Measurements from ENCODE around the gene EPB41L4A.

Gene EPB41L4A

DNA sequence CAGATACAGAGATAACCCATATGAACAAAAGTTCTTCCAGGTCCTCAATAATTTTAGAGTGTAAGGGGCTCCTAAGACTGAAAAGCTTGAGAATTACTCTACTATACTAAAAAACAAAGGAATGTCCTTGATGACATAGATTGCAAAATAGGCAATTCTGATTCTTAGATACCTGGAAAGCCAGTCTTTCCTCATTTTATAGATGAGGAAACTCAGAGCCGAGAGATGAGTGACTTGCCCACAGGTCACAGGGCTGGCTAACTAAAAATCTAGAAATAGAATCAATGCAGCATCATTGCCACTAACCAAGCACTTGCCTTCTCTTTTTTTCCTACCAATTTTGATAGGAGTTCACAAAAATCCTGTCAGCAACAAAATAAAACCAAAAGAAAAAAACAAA is 101.2 kb downstream of the EPB41L4A start:
- H3K27ac ChIP-seq (ENCODE audit: insufficient read depth, low read depth, low read length, poor library complexity, severe bottlenecking) = no peak overlapping the region
- H3K27me3 ChIP-seq (ENCODE audit: control insufficient read depth, insufficient read depth, low read length, poor library complexity, severe bottlenecking) = no peaks in the 10 kb centered on the region
- H3K9me3 ChIP-seq (ENCODE audit: control insufficient read depth, low read length) = no peaks in the 10 kb centered on the region
- no peaks in the 10 kb centered on the region for H3K36me3 ChIP-seq (ENCODE audit: control insufficient read depth, insufficient read depth, low read length)
- WGBS, 2 experiments = 91 to 96% methylated on average over 1 of the region's 1 CpG
- H3K4me1 ChIP-seq (ENCODE audit: control insufficient read depth, insufficient read depth, low read length) = no peaks in the 10 kb centered on the region
- H3K4me3 ChIP-seq (ENCODE audit: insufficient read depth, low read depth, low read length) = no peak overlapping the region

DNA sequence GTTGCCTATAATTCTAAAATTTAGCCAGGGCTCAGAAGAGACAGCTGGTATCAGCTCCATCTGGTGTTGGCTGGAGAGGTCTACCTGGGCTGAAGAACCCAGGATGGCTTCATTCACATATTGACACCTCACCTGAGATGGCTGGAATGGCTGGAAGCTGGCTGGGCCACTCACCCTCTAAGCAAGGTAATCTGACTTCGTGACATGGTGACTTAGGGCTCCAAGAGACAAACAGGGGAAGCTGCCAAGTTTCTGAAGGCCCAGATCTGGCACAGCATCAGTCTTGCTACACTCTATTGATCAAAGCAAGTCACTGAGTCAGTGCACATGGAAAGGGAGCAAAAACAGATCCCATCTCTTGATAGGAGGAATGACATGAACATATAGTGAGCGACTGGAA is 102.3 kb downstream of the EPB41L4A start:
- Histone ChIP-seq H3K4me3 (ENCODE audit: insufficient read depth, low read depth, low read length) (no peak overlapping the region), H3K36me3 (ENCODE audit: control insufficient read depth, insufficient read depth, low read length) (no peaks in the 10 kb centered on the region), H3K27ac (ENCODE audit: insufficient read depth, low read depth, low read length, poor library complexity, severe bottlenecking) (no peak overlapping the region), H3K4me1 (ENCODE audit: control insufficient read depth, insufficient read depth, low read length) (no peaks in the 10 kb centered on the region), H3K27me3 (ENCODE audit: control insufficient read depth, insufficient read depth, low read length, poor library complexity, severe bottlenecking) (no peaks in the 10 kb centered on the region), H3K9me3 (ENCODE audit: control insufficient read depth, low read length) (no peaks in the 10 kb centered on the region)
- 86 to 93% methylated on average over 2 of the region's 2 CpGs for WGBS, 2 experiments

DNA sequence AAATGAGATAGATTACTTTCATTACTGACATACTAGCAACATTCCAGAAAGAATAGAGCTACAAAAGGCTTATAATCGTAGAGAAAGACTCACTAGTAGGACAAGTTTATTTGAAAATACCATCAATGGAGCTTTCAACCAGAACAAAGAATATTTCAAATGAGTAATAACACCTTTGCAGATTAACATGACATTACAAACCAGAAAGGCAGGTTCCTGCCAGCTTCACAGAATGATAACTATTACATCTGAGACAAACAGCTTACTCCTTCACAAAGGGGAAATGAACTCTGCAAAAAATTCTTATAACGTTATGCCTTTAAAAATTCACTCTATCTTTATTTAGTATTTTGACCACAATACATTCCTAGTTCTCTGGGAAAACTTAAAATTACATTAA is 103.1 kb downstream of the EPB41L4A start:
- no peaks in the 10 kb centered on the region for H3K9me3 ChIP-seq (ENCODE audit: control insufficient read depth, low read length)
- H3K4me3 ChIP-seq (ENCODE audit: insufficient read depth, low read depth, low read length) = no peak overlapping the region
- 93 to 97% methylated on average over 2 of the region's 2 CpGs for WGBS, 2 experiments
- H3K36me3 ChIP-seq (ENCODE audit: control insufficient read depth, insufficient read depth, low read length) = no peaks in the 10 kb centered on the region
- no peaks in the 10 kb centered on the region for H3K27me3 ChIP-seq (ENCODE audit: control insufficient read depth, insufficient read depth, low read length, poor library complexity, severe bottlenecking)
- no peaks in the 10 kb centered on the region for H3K4me1 ChIP-seq (ENCODE audit: control insufficient read depth, insufficient read depth, low read length)
- no peak overlapping the region for H3K27ac ChIP-seq (ENCODE audit: insufficient read depth, low read depth, low read length, poor library complexity, severe bottlenecking)

DNA sequence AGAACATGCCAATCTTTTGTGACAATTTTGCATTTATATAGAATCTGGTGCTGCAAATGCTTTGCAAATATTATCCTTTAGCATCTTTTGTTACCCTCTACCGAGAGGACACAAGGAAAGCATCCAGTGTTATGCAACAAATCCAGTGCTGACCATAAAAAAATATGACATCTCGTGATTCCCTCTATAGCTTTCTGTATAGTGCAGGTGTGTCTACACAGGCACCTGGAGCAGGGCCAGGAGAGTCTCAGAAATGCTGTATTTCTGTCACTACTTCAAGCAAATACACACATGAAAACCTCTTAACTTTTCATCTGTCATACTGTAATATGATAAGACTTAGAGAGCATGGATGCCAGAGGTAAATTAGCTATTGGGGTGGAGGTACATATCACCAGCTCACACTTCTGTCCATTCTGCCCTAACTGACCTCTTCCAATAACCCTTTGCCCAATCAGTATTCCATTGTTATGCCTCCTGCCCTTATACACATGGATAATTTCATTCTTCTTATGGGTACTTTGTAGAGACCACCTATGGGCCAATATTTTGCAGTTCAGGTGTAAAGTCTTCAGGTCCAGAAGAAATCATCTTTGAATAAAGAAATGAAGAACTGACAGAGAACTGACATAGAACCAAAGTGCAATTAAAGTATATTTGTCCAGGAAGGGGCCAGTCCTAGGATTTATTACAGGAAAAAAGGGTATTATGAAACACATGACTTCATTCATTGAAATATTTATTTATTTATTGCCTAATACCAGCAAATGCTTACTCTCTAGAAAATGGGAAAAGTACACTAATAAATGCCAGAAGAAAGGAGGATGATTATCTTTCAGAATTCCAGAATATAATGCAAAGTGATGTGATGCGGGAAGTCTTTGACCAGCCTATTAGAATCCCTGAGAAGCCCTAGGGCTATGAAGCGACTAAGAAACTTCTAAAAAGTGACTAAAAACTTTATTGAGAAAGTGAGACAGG is 106.5 kb downstream of the EPB41L4A start:
- H3K27ac ChIP-seq (ENCODE audit: insufficient read depth, low read depth, low read length, poor library complexity, severe bottlenecking) = no peak overlapping the region
- no peaks in the 10 kb centered on the region for H3K9me3 ChIP-seq (ENCODE audit: control insufficient read depth, low read length)
- H3K36me3 ChIP-seq (ENCODE audit: control insufficient read depth, insufficient read depth, low read length) = no peaks in the 10 kb centered on the region
- no peak overlapping the region for H3K4me3 ChIP-seq (ENCODE audit: insufficient read depth, low read depth, low read length)
- 95 to 96% methylated on average over 4 of the region's 4 CpGs for WGBS, 2 experiments
- H3K4me1 ChIP-seq (ENCODE audit: control insufficient read depth, insufficient read depth, low read length) = no peaks in the 10 kb centered on the region
- H3K27me3 ChIP-seq (ENCODE audit: control insufficient read depth, insufficient read depth, low read length, poor library complexity, severe bottlenecking) = no peaks in the 10 kb centered on the region

DNA sequence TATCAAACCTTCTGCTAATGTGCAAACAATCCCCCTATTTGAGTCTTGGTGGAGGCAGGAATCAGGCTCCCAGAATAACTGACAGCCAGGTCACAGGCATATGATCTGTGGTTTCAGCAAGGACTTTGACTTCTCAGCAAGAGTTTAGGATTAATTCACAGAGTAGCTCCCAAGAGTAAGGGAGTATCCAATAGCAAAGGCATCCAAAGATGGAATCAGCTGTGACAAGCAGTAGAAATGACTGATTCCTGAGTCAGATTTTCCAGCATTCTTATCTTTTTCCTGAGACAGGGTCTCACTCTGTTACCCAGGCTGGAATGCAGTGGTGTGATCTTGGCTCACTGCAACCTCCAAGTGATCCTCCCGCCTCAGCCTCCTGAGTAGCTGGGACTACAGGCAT is 108.3 kb downstream of the EPB41L4A start:
- Histone ChIP-seq H3K27me3 (ENCODE audit: control insufficient read depth, insufficient read depth, low read length, poor library complexity, severe bottlenecking) (no peaks in the 10 kb centered on the region), H3K9me3 (ENCODE audit: control insufficient read depth, low read length) (no peaks in the 10 kb centered on the region), H3K4me1 (ENCODE audit: control insufficient read depth, insufficient read depth, low read length) (no peaks in the 10 kb centered on the region), H3K27ac (ENCODE audit: insufficient read depth, low read depth, low read length, poor library complexity, severe bottlenecking) (no peak overlapping the region), H3K36me3 (ENCODE audit: control insufficient read depth, insufficient read depth, low read length) (no peaks in the 10 kb centered on the region), H3K4me3 (ENCODE audit: insufficient read depth, low read depth, low read length) (no peak overlapping the region)
- WGBS, 2 experiments = 91% methylated on average over 1 of the region's 1 CpG

DNA sequence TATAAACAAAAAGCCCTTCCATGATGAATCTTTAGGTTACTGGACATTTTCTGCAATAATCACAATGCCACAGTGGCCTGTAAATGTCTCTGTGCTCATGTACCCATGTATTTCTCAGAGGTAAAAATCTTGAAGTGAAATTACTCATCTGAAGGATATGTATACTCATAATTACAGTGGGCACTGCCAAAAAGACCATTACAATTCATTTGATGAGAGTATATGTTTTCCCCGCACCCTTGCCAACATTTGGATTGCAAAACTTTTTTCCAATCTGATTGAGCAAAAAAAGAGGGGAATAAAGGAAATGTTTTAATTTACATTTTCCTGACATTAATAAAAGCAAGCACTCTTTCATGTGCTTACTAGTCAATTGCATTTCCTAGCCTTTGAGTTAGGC is 110.5 kb downstream of the EPB41L4A start:
- Histone ChIP-seq H3K4me1 (ENCODE audit: control insufficient read depth, insufficient read depth, low read length) (no peaks in the 10 kb centered on the region), H3K36me3 (ENCODE audit: control insufficient read depth, insufficient read depth, low read length) (no peaks in the 10 kb centered on the region), H3K4me3 (ENCODE audit: insufficient read depth, low read depth, low read length) (no peak overlapping the region), H3K27ac (ENCODE audit: insufficient read depth, low read depth, low read length, poor library complexity, severe bottlenecking) (no peak overlapping the region), H3K27me3 (ENCODE audit: control insufficient read depth, insufficient read depth, low read length, poor library complexity, severe bottlenecking) (no peaks in the 10 kb centered on the region), H3K9me3 (ENCODE audit: control insufficient read depth, low read length) (no peaks in the 10 kb centered on the region)
- 100% methylated on average over 1 of the region's 1 CpG; no CpG with 5 or more reads in 1 of the 2 experiments for WGBS, 2 experiments

DNA sequence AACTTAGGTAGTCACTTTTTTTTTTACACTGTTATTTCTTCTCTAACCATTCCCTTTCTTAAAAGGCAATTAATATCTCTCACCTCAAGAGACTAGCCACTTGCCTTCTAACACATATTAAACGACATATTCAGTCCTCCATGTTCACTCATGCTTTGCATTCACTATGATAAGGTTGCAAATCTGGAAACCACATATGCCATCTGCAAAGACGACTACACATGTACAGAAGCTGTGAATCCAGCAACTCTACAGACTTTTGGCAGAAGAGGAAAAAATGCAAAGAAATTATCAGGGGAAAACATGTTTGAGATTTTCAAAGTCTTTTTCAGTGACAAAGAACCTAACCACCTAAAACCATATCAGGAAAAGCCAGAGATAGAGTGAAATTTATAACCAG is 112.1 kb downstream of the EPB41L4A start:
- Histone ChIP-seq H3K4me3 (ENCODE audit: insufficient read depth, low read depth, low read length) (no peak overlapping the region), H3K27ac (ENCODE audit: insufficient read depth, low read depth, low read length, poor library complexity, severe bottlenecking) (no peak overlapping the region), H3K9me3 (ENCODE audit: control insufficient read depth, low read length) (no peaks in the 10 kb centered on the region), H3K4me1 (ENCODE audit: control insufficient read depth, insufficient read depth, low read length) (no peaks in the 10 kb centered on the region), H3K27me3 (ENCODE audit: control insufficient read depth, insufficient read depth, low read length, poor library complexity, severe bottlenecking) (no peaks in the 10 kb centered on the region), H3K36me3 (ENCODE audit: control insufficient read depth, insufficient read depth, low read length) (no peaks in the 10 kb centered on the region)
- 87 to 94% methylated on average over 2 of the region's 2 CpGs for WGBS, 2 experiments

DNA sequence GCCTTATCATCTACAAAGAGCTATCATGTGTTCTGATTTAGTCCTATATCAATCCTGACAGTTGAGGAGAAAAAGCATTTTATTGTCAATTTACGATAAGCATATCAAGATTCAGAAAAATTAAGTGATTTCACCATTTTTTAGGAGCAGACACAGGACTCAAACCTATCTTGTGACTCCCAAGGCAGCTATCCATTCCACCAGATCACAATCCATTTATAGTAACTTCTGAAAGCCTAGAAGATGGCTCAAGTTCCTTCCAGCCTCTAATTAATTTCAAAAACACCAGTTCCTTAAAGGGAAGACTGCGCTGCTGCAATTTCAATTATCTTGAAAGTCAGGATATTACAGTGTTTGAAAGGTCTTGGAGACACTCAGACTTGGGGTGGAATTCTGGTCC is 114.3 kb downstream of the EPB41L4A start:
- no peaks in the 10 kb centered on the region for H3K4me1 ChIP-seq (ENCODE audit: control insufficient read depth, insufficient read depth, low read length)
- no peak overlapping the region for H3K4me3 ChIP-seq (ENCODE audit: insufficient read depth, low read depth, low read length)
- H3K27me3 ChIP-seq (ENCODE audit: control insufficient read depth, insufficient read depth, low read length, poor library complexity, severe bottlenecking) = no peaks in the 10 kb centered on the region
- H3K9me3 ChIP-seq (ENCODE audit: control insufficient read depth, low read length) = no peaks in the 10 kb centered on the region
- no peak overlapping the region for H3K27ac ChIP-seq (ENCODE audit: insufficient read depth, low read depth, low read length, poor library complexity, severe bottlenecking)
- no peaks in the 10 kb centered on the region for H3K36me3 ChIP-seq (ENCODE audit: control insufficient read depth, insufficient read depth, low read length)
- WGBS, 2 experiments = 91 to 96% methylated on average over 2 of the region's 2 CpGs

DNA sequence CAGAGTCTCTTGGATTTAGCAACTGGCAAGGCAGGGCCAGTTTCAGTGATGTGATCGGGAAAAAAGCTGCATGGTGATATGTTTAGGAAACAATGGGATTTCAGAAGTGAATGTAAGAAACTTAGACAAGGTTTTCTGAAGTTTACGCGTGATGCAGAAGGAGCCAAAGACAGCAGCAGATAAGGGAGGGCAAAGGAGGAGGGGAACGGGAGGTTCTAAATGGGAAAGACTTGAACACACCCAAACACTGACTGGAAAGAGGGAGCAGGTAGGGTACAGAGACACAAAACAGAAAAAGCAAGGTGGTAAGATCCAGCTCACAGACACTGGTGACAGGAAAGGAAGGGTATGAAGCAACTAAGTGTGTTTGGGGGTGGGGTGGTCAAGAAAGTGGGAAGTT is 115.4 kb downstream of the EPB41L4A start:
- Histone ChIP-seq H3K27me3 (ENCODE audit: control insufficient read depth, insufficient read depth, low read length, poor library complexity, severe bottlenecking) (no peaks in the 10 kb centered on the region), H3K36me3 (ENCODE audit: control insufficient read depth, insufficient read depth, low read length) (no peaks in the 10 kb centered on the region), H3K4me1 (ENCODE audit: control insufficient read depth, insufficient read depth, low read length) (no peaks in the 10 kb centered on the region), H3K4me3 (ENCODE audit: insufficient read depth, low read depth, low read length) (no peak overlapping the region), H3K9me3 (ENCODE audit: control insufficient read depth, low read length) (no peaks in the 10 kb centered on the region), H3K27ac (ENCODE audit: insufficient read depth, low read depth, low read length, poor library complexity, severe bottlenecking) (no peak overlapping the region)
- 92 to 95% methylated on average over 4 of the region's 4 CpGs for WGBS, 2 experiments

DNA sequence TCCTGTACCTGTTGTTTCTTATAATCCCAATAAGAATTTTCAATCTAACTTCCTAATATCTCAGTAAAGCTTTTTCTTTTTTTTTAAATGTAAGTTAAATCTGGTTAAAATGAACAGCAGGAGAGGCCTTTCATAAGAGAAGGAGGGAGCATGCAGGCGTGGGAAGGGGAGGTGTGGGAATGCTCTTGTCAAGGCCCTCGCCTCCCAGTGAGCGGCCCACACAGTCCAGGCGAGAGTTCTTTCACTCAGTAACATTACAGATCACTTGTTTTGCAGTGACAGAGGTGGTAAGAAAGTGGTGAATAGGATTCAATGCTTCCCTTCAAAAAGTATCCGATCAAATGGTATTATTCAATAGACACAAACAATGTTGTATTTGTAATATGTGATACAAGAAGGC is 125.0 kb downstream of the EPB41L4A start:
- WGBS, 2 experiments = 44 to 59% methylated on average over 1 to 4 of the region's 5 CpGs
- Histone ChIP-seq H3K36me3 (ENCODE audit: control insufficient read depth, insufficient read depth, low read length) (no peaks in the 10 kb centered on the region), H3K4me3 (ENCODE audit: insufficient read depth, low read depth, low read length) (no peak overlapping the region), H3K27me3 (ENCODE audit: control insufficient read depth, insufficient read depth, low read length, poor library complexity, severe bottlenecking) (no peaks in the 10 kb centered on the region), H3K4me1 (ENCODE audit: control insufficient read depth, insufficient read depth, low read length) (no peaks in the 10 kb centered on the region), H3K9me3 (ENCODE audit: control insufficient read depth, low read length) (no peaks in the 10 kb centered on the region), H3K27ac (ENCODE audit: insufficient read depth, low read depth, low read length, poor library complexity, severe bottlenecking) (no peak overlapping the region)

Measured in ectodermal cell (in vitro differentiated cells).